Left lung (tissue), 10 donors: Measurements from ENCODE around the gene DGKB. TPM values are rescaled to one million over a fixed set of nuclear protein-coding genes. Genes with fewer than 3 reads are reported as not detected.

Experiments
- ATAC-seq: fragments of 200-7000 bp; cut with Tn5 transposase; one replicate; pipeline ENCODE4 v1.9.1; 2020; ENCODE audit warnings: moderate library complexity
- DNase-seq, 4 donors: peaks; one replicate each; pipeline ENCODE4 v3.0.0-alpha.2; 2013 to 2020
- H3K27ac ChIP-seq, 2 donors: fragments of 200-600 bp; sonication (generic) in 1 of 2; one replicate each; pipeline versions ENCODE4 v1.5.0 to v1.8.0; 2020 to 2021
- H3K27me3 ChIP-seq, 2 donors: fragments of 200-600 bp; sonication (generic) in 1 of 2; one replicate each; pipeline versions ENCODE4 v1.5.0 to v1.8.0; 2020 to 2021
- H3K36me3 ChIP-seq, 2 donors: fragments of 200-600 bp; sonication (generic) in 1 of 2; one replicate each; pipeline versions ENCODE4 v1.5.0 to v1.8.0; 2020 to 2021
- H3K4me1 ChIP-seq, 2 donors: fragments of 200-600 bp; one replicate each; pipeline ENCODE4 v1.8.0; 2021
- H3K4me3 ChIP-seq, 2 donors: fragments of 200-600 bp; sonication (generic) in 1 of 2; one replicate each; pipeline versions ENCODE4 v1.5.0 to v1.8.0; 2020 to 2021; ENCODE audit warnings: mild to moderate bottlenecking in 1 of 2
- H3K9me3 ChIP-seq, 2 donors: fragments of 200-600 bp; sonication (generic) in 1 of 2; one replicate each; pipeline versions ENCODE4 v1.5.0 to v1.8.0; 2020 to 2021
- CTCF ChIP-seq, 2 donors: fragments of 200-600 bp; sonication (generic) in 1 of 2; IDR thresholded peaks; one replicate each; pipeline versions ENCODE4 v1.5.0 to v1.8.0; 2021; ENCODE audit warnings: antibody characterized with exemption in 2 of 2
- intact Hi-C, 2 donors: fragments of 100-400 bp; cut with DNase I; formaldehyde crosslinking; loops; one replicate each; pipeline versions ENCODE4 v1.11.2 to v1.14.2; 2022
- polyA plus RNA-seq, 6 donors: library from polyadenylated mRNA; unstranded; fragments of 120-200 nt; gene quantifications; one replicate each; pipeline ENCODE4 v1.2.1, GENCODE V29; 2013; ENCODE audit not compliant: insufficient read length in 6 of 6
- total RNA-seq, 2 donors: library from RNA; stranded (reverse); fragmentation: NEBNext Ultra II Directional; extraction: Animal tissue kit (Norgen Biotek cat#: 25700); gene quantifications; one replicate each; pipeline ENCODE4 v1.2.1, GENCODE V29; 2021
- donor health status: DM: no; HTN: yes; CAD: no.
- donor health status: DM: no; HTN: no; CAD: no.

Gene DGKB
- total and polyA plus RNA-seq, 8 donors, result 0.15 to 0.31 (median 0.27) TPM; not detected in 1

- Histone ChIP-seq H3K27ac (no peak overlapping the region), H3K4me1 (no peaks in the 10 kb centered on the region), H3K9me3 (peaks cover 0 to 24% of the 10 kb centered on the region in 2 donors), H3K36me3 (no peaks in the 10 kb centered on the region), H3K27me3 (no peaks in the 10 kb centered on the region), H3K4me3 (no peak overlapping the region)
- ATAC-seq, result no peak
- intact Hi-C loops, result no loop called here
- DNase-seq, result no peak
- no peak for TF ChIP-seq CTCF (IDR thresholded peaks at IDR 0.05)
Observed at GRCh38 chr7:14585232-14585631, 317.3 kb downstream of the DGKB start.

GRCh38 chr7:14583518-14583917 lies 319.0 kb downstream of the DGKB start:
- no peak for ATAC-seq
- H3K27me3 ChIP-seq, result no peaks in the 10 kb centered on the region
- intact Hi-C loops, result no loop called here

GRCh38 chr7:14582010-14582409 lies 320.5 kb downstream of the DGKB start:
- no peak overlapping the region for H3K4me3 ChIP-seq
- DNase-seq (no peak), ATAC-seq (no peak)
- intact Hi-C loops, result no loop called here
- no peaks in the 10 kb centered on the region for H3K36me3 ChIP-seq
- H3K4me1 ChIP-seq, result no peaks in the 10 kb centered on the region
- peaks cover 0 to 24% of the 10 kb centered on the region in 2 donors for H3K9me3 ChIP-seq
- TF ChIP-seq CTCF (IDR thresholded peaks at IDR 0.05), result no peak
- no peaks in the 10 kb centered on the region for H3K27me3 ChIP-seq
- no peak overlapping the region for H3K27ac ChIP-seq

More at GRCh38 chr7:14583518-14583917, 319.0 kb downstream of the DGKB start:
- TF ChIP-seq CTCF (IDR thresholded peaks at IDR 0.05), result no peak
- Histone ChIP-seq H3K9me3 (peaks cover 0 to 24% of the 10 kb centered on the region in 2 donors), H3K4me1 (no peaks in the 10 kb centered on the region), H3K27ac (no peak overlapping the region), H3K4me3 (no peak overlapping the region), H3K36me3 (no peaks in the 10 kb centered on the region)
- no peak for DNase-seq

GRCh38 chr7:14579971-14580370 lies 322.6 kb downstream of the DGKB start:
- intact Hi-C loops, result no loop called here
- ATAC-seq (no peak), DNase-seq (no peak)
- no peak overlapping the region for H3K27ac ChIP-seq
- no peaks in the 10 kb centered on the region for H3K27me3 ChIP-seq
- no peaks in the 10 kb centered on the region for H3K4me1 ChIP-seq
- TF ChIP-seq CTCF (IDR thresholded peaks at IDR 0.05), result no peak
- H3K9me3 ChIP-seq, result peaks cover 0 to 6% of the 10 kb centered on the region in 2 donors
- no peaks in the 10 kb centered on the region for H3K36me3 ChIP-seq
- H3K4me3 ChIP-seq, result no peak overlapping the region

- no peak for DNase-seq
- intact Hi-C loops, result no loop called here
- Histone ChIP-seq H3K4me3 (no peak overlapping the region), H3K27me3 (no peaks in the 10 kb centered on the region), H3K9me3 (peaks cover 0 to 1% of the 10 kb centered on the region in 2 donors), H3K27ac (no peak overlapping the region), H3K4me1 (no peaks in the 10 kb centered on the region), H3K36me3 (no peaks in the 10 kb centered on the region)
- no peak for ATAC-seq
- TF ChIP-seq CTCF (IDR thresholded peaks at IDR 0.05), result no peak
Observed at GRCh38 chr7:14576578-14576977, 326.0 kb downstream of the DGKB start.
